Measurements from ENCODE around the gene GPX7.

The GPX7 gene

GRCh38 chr1:52582116-52582696, 20.0 kb upstream of the GPX7 start:
- Histone ChIP-seq H3K4me1 (peaks cover 8% of the 10 kb centered on the region), H3K79me2 (no peaks in the 10 kb centered on the region), H3K4me2 (ENCODE audit: low read length) (no peak overlapping the region), H3K36me3 (ENCODE audit: control insufficient read depth, insufficient read depth, low read length) (no peaks in the 10 kb centered on the region), H3K9ac (no peak overlapping the region), H2AFZ (no peak overlapping the region), H3K27ac (no peak overlapping the region), H3K27me3 (ENCODE audit: control insufficient read depth, insufficient read depth, low read length) (no peaks in the 10 kb centered on the region), H3K9me3 (ENCODE audit: control insufficient read depth, low read length) (no peaks in the 10 kb centered on the region), H3K4me3 (ENCODE audit: low read depth, low read length) (no peak overlapping the region)
- no peak for TF ChIP-seq CTCF (IDR thresholded peaks at IDR 0.05)

- Histone ChIP-seq H3K4me1 (no peaks in the 10 kb centered on the region), H3K9me3 (ENCODE audit: control insufficient read depth, low read length) (no peaks in the 10 kb centered on the region), H3K27ac (no peak overlapping the region), H3K27me3 (ENCODE audit: control insufficient read depth, insufficient read depth, low read length) (no peaks in the 10 kb centered on the region), H3K4me2 (ENCODE audit: low read length) (no peak overlapping the region), H3K9ac (no peak overlapping the region), H2AFZ (no peak overlapping the region), H3K79me2 (no peaks in the 10 kb centered on the region), H3K36me3 (ENCODE audit: control insufficient read depth, insufficient read depth, low read length) (no peaks in the 10 kb centered on the region), H3K4me3 (ENCODE audit: low read depth, low read length) (no peak overlapping the region)
- no peak for TF ChIP-seq CTCF (IDR thresholded peaks at IDR 0.05)
Measured at GRCh38 chr1:52585474-52585873, 16.7 kb upstream of the GPX7 start.

GRCh38 chr1:52588027-52588426, 14.1 kb upstream of the GPX7 start:
- Histone ChIP-seq H3K4me1 (no peaks in the 10 kb centered on the region), H3K79me2 (no peaks in the 10 kb centered on the region), H3K27ac (no peak overlapping the region), H3K4me2 (ENCODE audit: low read length) (no peak overlapping the region), H2AFZ (no peak overlapping the region), H3K9me3 (ENCODE audit: control insufficient read depth, low read length) (no peaks in the 10 kb centered on the region), H3K9ac (no peak overlapping the region), H3K4me3 (ENCODE audit: low read depth, low read length) (no peak overlapping the region), H3K27me3 (ENCODE audit: control insufficient read depth, insufficient read depth, low read length) (no peaks in the 10 kb centered on the region), H3K36me3 (ENCODE audit: control insufficient read depth, insufficient read depth, low read length) (no peaks in the 10 kb centered on the region)
- no peak for TF ChIP-seq CTCF (IDR thresholded peaks at IDR 0.05)

- no peak overlapping the region for H2AFZ ChIP-seq
Measured at GRCh38 chr1:52588535-52588934, 13.6 kb upstream of the GPX7 start.

More at GRCh38 chr1:52588535-52588934, 13.6 kb upstream of the GPX7 start:
- no peak for TF ChIP-seq CTCF (IDR thresholded peaks at IDR 0.05)
- H3K27me3 ChIP-seq (ENCODE audit: control insufficient read depth, insufficient read depth, low read length): no peaks in the 10 kb centered on the region
- no peak overlapping the region for H3K4me2 ChIP-seq (ENCODE audit: low read length)
- H3K9me3 ChIP-seq (ENCODE audit: control insufficient read depth, low read length): no peaks in the 10 kb centered on the region
- H3K9ac ChIP-seq: no peak overlapping the region
- H3K4me1 ChIP-seq: no peaks in the 10 kb centered on the region
- no peaks in the 10 kb centered on the region for H3K36me3 ChIP-seq (ENCODE audit: control insufficient read depth, insufficient read depth, low read length)
- no peak overlapping the region for H3K4me3 ChIP-seq (ENCODE audit: low read depth, low read length)
- no peak overlapping the region for H3K27ac ChIP-seq
- no peaks in the 10 kb centered on the region for H3K79me2 ChIP-seq
